Mononuclear cell (primary cell): ENCODE data around the gene PRLR. TPM values are rescaled to one million over a fixed set of nuclear protein-coding genes. Genes with fewer than 3 reads are reported as not detected.

Experiments used
- H3K27me3 ChIP-seq: 2 replicates; pipeline ENCODE4 v1.6.0; 2011; ENCODE audit warnings: low read length, control low read depth; ENCODE audit not compliant: insufficient read depth
- H3K4me1 ChIP-seq: 2 replicates; pipeline ENCODE4 v1.5.1; 2011; ENCODE audit warnings: mild to moderate bottlenecking, low read length, control low read depth; ENCODE audit not compliant: insufficient read depth
- H3K4me3 ChIP-seq: 2 replicates; pipeline ENCODE4 v1.5.1; 2011; ENCODE audit warnings: mild to moderate bottlenecking, low read length, moderate library complexity
- H3K9me3 ChIP-seq: 2 replicates; pipeline ENCODE4 v1.5.1; 2011; ENCODE audit warnings: low read depth, mild to moderate bottlenecking, control low read depth, low read length
- total RNA-seq: library from RNA; depleted of rRNA; stranded (reverse); fragments of >200 nt; gene quantifications from one replicate; pipeline ENCODE4 v1.2.3, GENCODE V29; 2012

Gene PRLR
- total RNA-seq, 1 donor: 1.6 TPM

- H3K27me3 ChIP-seq: no peaks in the 10 kb centered on the region
- H3K9me3 ChIP-seq: no peaks in the 10 kb centered on the region
- no peaks in the 10 kb centered on the region for H3K4me1 ChIP-seq
- H3K4me3 ChIP-seq: no peak overlapping the region
Observed at GRCh38 chr5:35091704-35092103, 138.6 kb downstream of the PRLR start.

- Histone ChIP-seq H3K27me3 (no peaks in the 10 kb centered on the region), H3K4me3 (no peak overlapping the region), H3K4me1 (no peaks in the 10 kb centered on the region), H3K9me3 (no peaks in the 10 kb centered on the region)
Observed at GRCh38 chr5:35089334-35090314, 140.7 kb downstream of the PRLR start.

GRCh38 chr5:35087991-35088390 lies 142.3 kb downstream of the PRLR start:
- H3K4me3 ChIP-seq: no peak overlapping the region
- no peaks in the 10 kb centered on the region for H3K9me3 ChIP-seq
- H3K4me1 ChIP-seq: no peaks in the 10 kb centered on the region
- H3K27me3 ChIP-seq: no peaks in the 10 kb centered on the region

GRCh38 chr5:35083150-35083549 lies 147.1 kb downstream of the PRLR start:
- no peaks in the 10 kb centered on the region for H3K9me3 ChIP-seq
- no peak overlapping the region for H3K4me3 ChIP-seq
- H3K4me1 ChIP-seq: no peaks in the 10 kb centered on the region
- no peaks in the 10 kb centered on the region for H3K27me3 ChIP-seq

GRCh38 chr5:35082530-35082929 lies 147.8 kb downstream of the PRLR start:
- Histone ChIP-seq H3K4me1 (no peaks in the 10 kb centered on the region), H3K9me3 (no peaks in the 10 kb centered on the region), H3K27me3 (no peaks in the 10 kb centered on the region), H3K4me3 (no peak overlapping the region)

GRCh38 chr5:35081134-35081533 lies 149.2 kb downstream of the PRLR start:
- Histone ChIP-seq H3K9me3 (no peaks in the 10 kb centered on the region), H3K27me3 (no peaks in the 10 kb centered on the region), H3K4me1 (no peaks in the 10 kb centered on the region), H3K4me3 (no peak overlapping the region)

GRCh38 chr5:35073160-35073559 lies 157.1 kb downstream of the PRLR start:
- no peak overlapping the region for H3K4me3 ChIP-seq
- no peaks in the 10 kb centered on the region for H3K9me3 ChIP-seq
- H3K4me1 ChIP-seq: no peaks in the 10 kb centered on the region
- H3K27me3 ChIP-seq: peaks cover 4% of the 10 kb centered on the region

- Histone ChIP-seq H3K9me3 (no peaks in the 10 kb centered on the region), H3K27me3 (peaks cover 4% of the 10 kb centered on the region), H3K4me1 (peaks cover 6% of the 10 kb centered on the region), H3K4me3 (no peak overlapping the region)
Observed at GRCh38 chr5:35069188-35069587, 161.1 kb downstream of the PRLR start.

GRCh38 chr5:35067985-35068384 lies 162.3 kb downstream of the PRLR start:
- H3K27me3 ChIP-seq: no peaks in the 10 kb centered on the region
- H3K4me3 ChIP-seq: no peak overlapping the region
- H3K9me3 ChIP-seq: no peaks in the 10 kb centered on the region
- H3K4me1 ChIP-seq: peaks cover 6% of the 10 kb centered on the region

- Histone ChIP-seq H3K27me3 (no peaks in the 10 kb centered on the region), H3K4me3 (no peak overlapping the region), H3K4me1 (peaks cover 6% of the 10 kb centered on the region), H3K9me3 (no peaks in the 10 kb centered on the region)
Observed at GRCh38 chr5:35066260-35066795, 164.0 kb downstream of the PRLR start.

- no peaks in the 10 kb centered on the region for H3K27me3 ChIP-seq
- no peaks in the 10 kb centered on the region for H3K9me3 ChIP-seq
- no peak overlapping the region for H3K4me3 ChIP-seq
- H3K4me1 ChIP-seq: peaks cover 6% of the 10 kb centered on the region
Observed at GRCh38 chr5:35063414-35063813, 166.9 kb downstream of the PRLR start.

GRCh38 chr5:35061211-35061770 lies 169.0 kb downstream of the PRLR start:
- no peaks in the 10 kb centered on the region for H3K27me3 ChIP-seq
- H3K4me1 ChIP-seq: peaks cover 6% of the 10 kb centered on the region
- no peaks in the 10 kb centered on the region for H3K9me3 ChIP-seq
- H3K4me3 ChIP-seq: no peak overlapping the region

- Histone ChIP-seq H3K9me3 (no peaks in the 10 kb centered on the region), H3K4me1 (no peaks in the 10 kb centered on the region), H3K4me3 (no peak overlapping the region), H3K27me3 (no peaks in the 10 kb centered on the region)
Observed at GRCh38 chr5:35060236-35060635, 170.1 kb downstream of the PRLR start.

- no peak overlapping the region for H3K4me3 ChIP-seq
- no peaks in the 10 kb centered on the region for H3K27me3 ChIP-seq
- no peaks in the 10 kb centered on the region for H3K4me1 ChIP-seq
- H3K9me3 ChIP-seq: no peaks in the 10 kb centered on the region
Observed at GRCh38 chr5:35059251-35059650, 171.0 kb downstream of the PRLR start.

- Histone ChIP-seq H3K27me3 (no peaks in the 10 kb centered on the region), H3K4me1 (no peaks in the 10 kb centered on the region), H3K4me3 (no peak overlapping the region), H3K9me3 (no peaks in the 10 kb centered on the region)
Observed at GRCh38 chr5:35058374-35058788, 171.9 kb downstream of the PRLR start.
